Measurements from ENCODE around the gene CTNS.

The CTNS gene

GRCh38 chr17:3636154-3636907 lies at the start of gene CTNS, which contains the start of gene SHPK:
TSS of gene CTNS (plus strand) at chr17:3636760. CDS start at chr17:3640207, 3,447 bp downstream.
TSS of gene SHPK (minus strand) at chr17:3636250. CDS start at chr17:3636219, 31 bp downstream.
- peak; percentile 94 for DNase-seq

GRCh38 chr17:3589784-3590183 lies 46.8 kb upstream of the CTNS start:
- DNase-seq: no peak

GRCh38 chr17:3590231-3590630 lies 46.3 kb upstream of the CTNS start:
- DNase-seq: no peak

DNA sequence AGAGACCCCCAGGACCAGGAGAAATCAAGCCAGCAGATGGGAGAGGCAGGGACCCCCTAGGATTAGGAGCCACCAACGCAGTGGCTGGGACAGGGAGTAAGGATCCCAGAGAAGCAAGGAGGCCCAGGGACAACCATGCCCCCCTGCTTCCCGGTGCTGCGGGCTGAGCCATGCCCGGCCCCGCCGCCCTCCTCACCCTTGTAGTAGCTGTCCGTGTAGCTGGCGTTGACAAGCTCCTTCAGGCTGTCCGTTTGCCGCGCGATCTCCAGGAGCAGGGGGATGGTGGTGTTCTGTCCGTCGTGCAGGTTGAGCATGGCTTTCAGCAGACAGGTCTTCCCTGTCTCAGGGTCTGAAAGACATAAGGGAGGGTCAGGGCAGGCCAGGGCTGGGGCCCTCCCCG lies 45.8 kb upstream of the CTNS start:
- DNase-seq: no peak

DNA sequence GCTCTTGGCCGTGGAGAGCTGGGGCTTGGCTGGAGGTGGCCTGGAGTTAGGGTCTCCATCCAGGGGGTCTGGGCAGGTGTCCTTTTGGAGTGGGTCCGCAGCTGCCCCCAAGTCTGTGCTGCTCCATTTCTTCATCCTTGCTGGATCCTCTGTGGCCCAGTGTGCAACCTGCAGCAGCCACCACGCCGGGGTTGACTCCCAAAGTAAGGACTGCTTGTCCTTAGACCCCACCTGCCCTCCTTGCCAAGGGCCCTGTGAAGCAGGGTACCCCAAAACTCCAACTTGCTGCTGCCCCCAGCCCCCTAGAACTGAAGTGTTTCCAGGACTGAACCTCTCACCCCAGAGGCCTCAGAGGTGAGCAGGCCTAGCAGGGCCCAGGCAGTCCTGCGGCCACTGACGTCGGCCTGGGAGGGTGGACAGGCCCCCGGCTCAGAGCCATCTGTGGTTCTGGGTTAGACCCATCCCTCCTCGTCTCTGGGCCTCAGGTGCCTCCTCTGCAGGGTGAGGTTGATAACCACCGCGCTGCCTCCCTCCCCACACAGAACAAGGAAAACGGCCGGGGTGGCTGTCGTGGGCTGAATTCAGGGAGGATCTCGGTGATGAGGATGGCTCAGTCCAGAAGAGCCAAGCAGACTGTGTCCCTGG lies 44.2 kb upstream of the CTNS start:
- DNase-seq: no peak

DNA sequence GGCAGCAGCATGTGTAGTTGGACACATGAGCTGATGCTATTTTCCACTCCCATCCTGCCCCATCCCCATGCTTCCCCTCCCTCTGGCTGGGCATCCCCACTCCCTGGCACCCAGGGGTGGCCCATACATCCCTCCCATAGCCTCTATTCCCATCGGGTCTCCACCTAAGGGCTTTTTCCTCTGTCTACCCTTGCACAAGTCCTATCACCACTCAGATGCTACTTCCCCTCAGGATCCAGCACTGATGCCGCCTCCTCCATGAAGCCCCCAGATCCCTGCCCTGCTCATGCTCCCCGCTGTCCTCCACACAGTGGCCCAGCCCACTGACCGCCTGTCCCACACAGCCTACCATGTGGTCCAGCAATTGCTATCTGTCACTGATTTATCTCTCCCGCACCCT lies 43.2 kb upstream of the CTNS start:
- no peak for DNase-seq

DNA sequence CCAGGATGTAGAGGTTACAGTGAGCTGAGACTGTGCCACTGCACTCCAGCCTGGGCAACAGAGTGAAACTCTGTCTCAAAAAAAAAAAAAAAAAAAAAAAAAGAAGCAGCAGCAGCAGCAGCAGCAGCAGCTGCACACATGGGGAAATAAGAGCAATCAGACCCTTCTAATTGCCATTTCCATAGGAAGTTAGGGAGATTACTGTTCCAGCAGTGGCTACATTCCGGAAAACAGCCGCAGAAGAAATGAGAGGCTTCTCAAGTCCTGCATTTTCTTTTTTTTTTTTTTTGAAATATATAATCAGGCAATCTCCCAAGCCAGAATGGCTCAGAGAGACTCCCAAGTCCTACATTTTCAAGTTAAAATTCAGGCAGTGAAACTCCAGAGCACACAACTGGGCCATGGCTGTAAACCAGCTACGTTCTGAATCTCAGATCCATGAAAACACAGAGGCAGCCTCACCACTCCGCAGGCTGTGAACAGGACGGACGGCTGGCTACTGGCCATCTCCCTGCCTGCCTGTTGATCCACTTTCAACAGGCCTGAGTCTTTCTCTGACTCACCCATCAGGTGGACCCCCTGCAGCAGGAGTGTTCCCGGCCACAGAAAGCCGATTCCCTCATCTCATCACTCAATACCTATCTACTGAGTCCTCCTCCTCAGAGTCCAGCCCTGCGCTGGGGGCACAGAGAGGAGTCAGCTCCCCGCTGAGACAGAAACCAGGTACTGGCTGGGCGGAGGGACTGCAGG lies 42.3 kb upstream of the CTNS start:
- DNase-seq: no peak

DNA sequence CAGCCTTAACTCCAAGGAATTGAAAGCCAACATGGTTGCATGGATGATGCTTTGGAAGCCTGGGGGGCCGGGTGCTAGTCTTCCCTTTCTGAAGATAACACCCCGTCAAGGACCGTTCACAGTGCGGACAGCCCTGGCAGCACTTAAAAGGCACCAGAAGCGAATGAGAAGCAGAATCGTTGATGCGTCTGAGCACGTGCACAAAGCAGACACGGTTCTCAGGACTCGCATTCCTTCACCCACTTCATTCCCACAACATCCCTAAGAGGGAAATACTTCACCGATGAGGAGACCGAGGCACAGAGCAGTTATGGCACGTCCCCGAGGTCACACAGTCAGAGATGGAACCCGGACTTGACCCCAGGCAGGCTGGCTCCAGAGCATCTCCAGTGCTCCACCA lies 41.6 kb upstream of the CTNS start:
- DNase-seq: no peak

- no peak for DNase-seq
These were observed 39.6 kb upstream of the CTNS start for GRCh38 chr17:3596804-3597464.

DNA sequence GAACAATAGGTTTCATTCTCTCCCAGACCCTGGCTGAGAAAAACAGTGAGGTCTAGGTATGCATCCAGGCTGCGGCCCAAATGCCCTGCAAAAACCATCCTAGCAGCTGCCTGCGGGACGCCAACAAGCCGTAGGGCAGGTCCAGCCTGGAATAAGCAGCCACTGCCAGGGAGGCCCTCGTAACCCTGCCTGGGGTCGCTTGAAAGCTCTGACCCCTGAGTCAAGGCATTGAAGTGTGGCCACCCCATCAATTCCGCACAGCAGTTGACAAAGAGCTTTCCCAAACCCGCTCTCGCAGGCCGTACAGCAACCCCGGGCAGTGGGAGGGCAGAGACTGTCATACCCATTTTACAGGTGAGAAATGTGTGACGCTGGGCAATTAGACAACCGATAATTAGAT lies 38.5 kb upstream of the CTNS start:
- no peak for DNase-seq

DNA sequence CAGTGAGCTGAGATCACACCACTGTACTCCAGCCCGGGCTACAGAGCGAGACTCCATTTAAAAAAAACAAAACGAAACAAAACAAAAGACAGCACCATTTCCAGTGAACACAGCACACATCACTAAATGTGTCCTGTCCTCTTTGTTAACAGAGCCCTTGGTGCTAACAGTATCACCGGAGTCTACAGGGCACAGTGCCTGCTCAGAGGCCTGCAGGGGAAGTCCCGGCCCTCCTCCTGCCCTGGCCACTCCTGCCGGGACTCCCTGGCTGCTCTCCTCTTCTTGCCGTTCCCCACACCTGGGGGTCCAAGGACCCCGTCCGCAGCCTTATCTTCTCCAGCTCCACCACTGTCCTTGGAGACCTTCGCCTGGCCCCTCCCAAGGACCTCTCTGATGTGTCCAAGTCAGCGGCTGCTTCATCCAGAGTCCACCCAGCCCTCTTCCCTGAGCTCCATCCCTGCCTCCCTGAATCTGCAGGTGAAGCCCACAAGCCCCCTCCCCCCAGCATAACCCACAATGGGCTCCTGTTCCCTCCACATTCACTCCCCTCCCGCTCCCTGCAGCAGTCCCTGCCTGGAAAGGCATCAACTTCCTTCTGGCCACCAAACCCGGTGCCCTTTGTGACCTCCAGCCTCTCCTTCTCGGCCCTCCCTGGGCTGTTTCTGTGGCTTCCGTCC lies 35.9 kb upstream of the CTNS start:
- no peak for DNase-seq

DNA sequence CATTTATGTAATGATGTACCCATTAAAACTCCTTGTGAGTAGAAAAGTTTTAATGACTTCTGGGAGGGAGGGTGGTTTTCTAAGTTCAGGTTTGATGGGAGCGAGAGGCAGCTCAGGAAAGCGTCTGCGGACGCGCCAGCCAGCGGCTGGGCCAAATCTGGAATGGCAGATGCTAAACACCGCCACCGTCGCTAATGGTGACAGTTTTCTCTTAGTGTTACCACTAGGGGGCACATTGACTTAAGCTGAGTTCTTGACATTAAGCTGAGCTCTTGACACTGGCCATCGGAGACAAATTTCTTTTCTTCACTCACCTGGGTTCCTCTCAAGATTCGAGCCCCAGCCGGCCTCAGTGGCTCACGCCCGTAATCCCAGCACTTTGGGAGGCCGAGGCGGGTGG lies 34.1 kb upstream of the CTNS start:
- DNase-seq: no peak

DNA sequence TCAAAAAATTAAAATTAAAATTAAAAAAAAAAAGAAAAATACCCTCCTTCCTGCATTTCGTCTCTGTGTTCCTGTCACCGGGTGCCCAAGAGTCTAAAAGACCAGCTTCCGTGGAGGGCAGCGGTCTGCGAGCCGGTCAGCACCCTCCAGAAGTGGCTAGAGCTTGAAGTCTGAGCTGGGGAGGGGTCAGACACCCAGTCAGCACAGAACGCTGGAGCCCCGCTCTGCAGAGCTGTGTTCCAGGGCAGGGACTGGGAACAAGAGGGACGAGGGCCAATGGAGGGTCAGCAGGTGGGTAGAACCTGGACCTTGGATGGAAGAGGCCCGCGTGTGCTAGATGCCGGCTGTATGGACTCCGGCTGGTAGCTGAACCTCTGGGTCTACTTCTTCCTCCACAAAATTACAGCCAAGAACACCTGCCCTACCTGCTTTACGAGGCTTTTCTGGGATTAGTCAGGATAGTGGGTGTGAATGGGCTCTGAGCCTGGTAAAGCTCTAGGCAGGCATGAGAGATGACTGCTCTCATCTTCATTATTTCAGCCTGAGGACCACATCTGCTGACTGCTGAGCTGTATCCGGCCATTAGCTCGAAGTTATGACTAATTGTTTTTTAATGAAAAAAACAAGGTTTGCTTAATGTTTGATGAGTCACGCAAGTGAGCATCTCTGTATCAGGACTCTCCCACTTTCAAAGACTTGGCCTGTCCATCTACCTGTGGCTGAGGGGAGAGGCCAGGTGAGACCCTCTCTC lies 33.3 kb upstream of the CTNS start:
- no peak for DNase-seq

- DNase-seq: no peak
These were observed 32.7 kb upstream of the CTNS start for GRCh38 chr17:3603870-3604259.

DNA sequence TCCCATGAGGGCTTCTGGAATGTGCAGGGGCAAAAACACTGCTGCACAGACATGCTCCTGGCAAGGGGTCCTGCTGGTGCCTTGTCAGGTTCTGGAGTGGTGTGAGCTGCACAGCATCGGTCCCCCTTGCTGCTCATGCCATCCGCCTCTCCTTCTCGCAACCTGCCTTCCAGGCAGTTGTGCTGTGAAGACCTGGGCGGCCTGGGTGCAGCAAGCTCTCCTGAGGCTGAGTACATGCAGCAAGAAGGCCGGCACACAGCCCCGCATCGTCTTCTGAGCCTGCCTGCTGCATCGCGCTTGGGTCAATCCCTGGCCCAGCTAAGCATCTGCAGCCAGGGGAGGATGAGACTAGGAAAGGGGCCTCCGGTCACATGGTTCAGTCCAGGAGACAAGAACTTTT lies 26.9 kb upstream of the CTNS start:
- DNase-seq: no peak

DNA sequence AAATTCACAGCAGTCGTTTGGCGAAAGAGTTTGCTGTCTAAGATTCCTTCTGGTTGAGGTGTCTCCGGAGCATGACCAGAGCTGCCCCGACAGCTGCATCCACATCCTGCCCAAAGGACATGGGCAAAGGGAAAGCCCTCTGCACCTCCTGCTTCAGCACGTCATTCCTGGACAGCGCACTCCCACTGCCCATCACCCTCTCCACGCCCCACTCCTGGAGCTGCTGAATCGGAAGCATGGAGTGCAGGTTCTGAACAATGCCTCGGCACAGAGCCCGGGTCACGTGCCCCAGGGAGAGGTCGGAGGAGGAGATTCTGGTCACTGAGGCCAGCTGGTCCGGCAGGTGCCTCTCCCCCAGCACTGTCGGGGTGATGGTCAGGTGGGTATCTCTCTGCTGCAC lies 26.0 kb upstream of the CTNS start:
- DNase-seq: no peak

DNA sequence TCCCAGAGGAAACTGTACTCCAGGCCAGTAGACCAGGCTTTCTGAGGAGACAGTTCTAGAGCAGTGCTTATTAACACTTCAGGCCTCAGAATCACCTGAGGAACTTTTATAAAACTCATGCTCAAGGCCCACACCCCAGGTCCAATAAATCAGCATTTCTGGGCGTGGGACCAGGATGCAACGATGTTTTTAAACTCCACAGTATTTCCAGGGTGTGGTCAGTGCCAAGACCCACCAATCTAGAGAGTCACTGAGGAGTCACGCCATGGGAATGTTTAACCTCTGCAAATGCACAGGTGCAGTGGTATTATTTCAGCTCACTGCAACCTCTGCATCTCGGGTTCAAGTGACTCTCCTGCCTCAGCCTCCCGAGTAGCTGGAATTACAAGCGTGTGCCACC lies 23.4 kb upstream of the CTNS start:
- DNase-seq: no peak

GRCh38 chr17:3615160-3615870 lies 21.2 kb upstream of the CTNS start:
- no peak for DNase-seq

DNA sequence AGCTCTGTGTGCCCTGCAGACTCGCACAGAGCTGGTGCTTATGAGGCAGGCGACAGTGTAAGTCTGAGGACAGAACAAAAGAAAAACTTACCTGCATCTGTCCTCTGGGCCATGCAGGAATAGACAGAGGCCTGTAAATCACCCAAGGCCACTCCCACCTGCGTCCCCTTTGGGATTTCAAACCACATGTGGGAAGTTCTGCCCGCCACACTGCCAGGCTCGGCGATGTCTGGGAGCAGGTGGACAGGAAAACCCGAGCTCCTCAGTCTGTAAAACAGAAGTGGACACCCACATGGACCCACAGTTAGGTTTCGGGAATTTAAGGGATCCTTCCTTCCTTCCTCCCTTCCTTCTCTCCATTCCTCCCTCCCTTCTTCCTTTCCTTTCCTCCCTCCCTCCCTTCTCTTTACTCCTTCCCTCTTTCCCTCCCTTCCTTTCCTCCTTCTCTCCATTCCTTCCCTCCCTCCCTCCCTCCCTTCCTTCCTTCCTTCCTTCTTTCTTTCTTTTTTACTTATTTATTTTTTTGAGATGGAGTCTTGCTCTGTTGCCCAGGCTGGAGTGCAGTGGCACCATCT lies 15.3 kb upstream of the CTNS start:
- no peak for DNase-seq

GRCh38 chr17:3622977-3623594 lies 13.5 kb upstream of the CTNS start:
- DNase-seq: no peak
